Astrocyte (in vitro differentiated cells and primary cell): ENCODE results near the gene TMEM203.

Source experiments
- EZH2 ChIP-seq: IDR thresholded peaks from 2 replicates; pipeline ENCODE4 v1.6.1; 2012; ENCODE audit warnings: mild to moderate bottlenecking, low read length, inconsistent platforms; ENCODE audit not compliant: insufficient read depth
- TF ChIP-seq, protein P1 (sequence below): IDR thresholded peaks from 2 replicates; pipeline ENCODE4 v1.5.1; 2011; ENCODE audit warnings: low read depth, mild to moderate bottlenecking, inconsistent platforms, low read length, moderate library complexity; ENCODE audit not compliant: insufficient read depth

- TF ChIP-seq, protein P1, sequence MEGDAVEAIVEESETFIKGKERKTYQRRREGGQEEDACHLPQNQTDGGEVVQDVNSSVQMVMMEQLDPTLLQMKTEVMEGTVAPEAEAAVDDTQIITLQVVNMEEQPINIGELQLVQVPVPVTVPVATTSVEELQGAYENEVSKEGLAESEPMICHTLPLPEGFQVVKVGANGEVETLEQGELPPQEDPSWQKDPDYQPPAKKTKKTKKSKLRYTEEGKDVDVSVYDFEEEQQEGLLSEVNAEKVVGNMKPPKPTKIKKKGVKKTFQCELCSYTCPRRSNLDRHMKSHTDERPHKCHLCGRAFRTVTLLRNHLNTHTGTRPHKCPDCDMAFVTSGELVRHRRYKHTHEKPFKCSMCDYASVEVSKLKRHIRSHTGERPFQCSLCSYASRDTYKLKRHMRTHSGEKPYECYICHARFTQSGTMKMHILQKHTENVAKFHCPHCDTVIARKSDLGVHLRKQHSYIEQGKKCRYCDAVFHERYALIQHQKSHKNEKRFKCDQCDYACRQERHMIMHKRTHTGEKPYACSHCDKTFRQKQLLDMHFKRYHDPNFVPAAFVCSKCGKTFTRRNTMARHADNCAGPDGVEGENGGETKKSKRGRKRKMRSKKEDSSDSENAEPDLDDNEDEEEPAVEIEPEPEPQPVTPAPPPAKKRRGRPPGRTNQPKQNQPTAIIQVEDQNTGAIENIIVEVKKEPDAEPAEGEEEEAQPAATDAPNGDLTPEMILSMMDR, result no peak
- TF ChIP-seq EZH2, result no peak
Measured at GRCh38 chr9:137202966-137203365, 2.5 kb downstream of the TMEM203 start.
